GM18861 (cell line): Measurements from ENCODE around the gene NPTXR.
"Not testable (repeated sequence)": the region's sequence is repeated elsewhere in the genome, so short reads cannot be mapped to it uniquely, and the experiment has no call there.

ENCODE experiments used
- ATAC-seq: cut with Tn5 transposase; IDR thresholded peaks from one replicate; pipeline ENCODE4 v1.9.1; 2021; ENCODE audit not compliant: unreplicated experiment

NPTXR gene

GRCh38 chr22:38832005-38832978, 11.5 kb downstream of the NPTXR start:
- ATAC-seq: no peak

GRCh38 chr22:38831166-38831945, 12.5 kb downstream of the NPTXR start:
- no peak for ATAC-seq

- ATAC-seq: no peak
Measured at GRCh38 chr22:38830845-38831108, 13.1 kb downstream of the NPTXR start.

DNA sequence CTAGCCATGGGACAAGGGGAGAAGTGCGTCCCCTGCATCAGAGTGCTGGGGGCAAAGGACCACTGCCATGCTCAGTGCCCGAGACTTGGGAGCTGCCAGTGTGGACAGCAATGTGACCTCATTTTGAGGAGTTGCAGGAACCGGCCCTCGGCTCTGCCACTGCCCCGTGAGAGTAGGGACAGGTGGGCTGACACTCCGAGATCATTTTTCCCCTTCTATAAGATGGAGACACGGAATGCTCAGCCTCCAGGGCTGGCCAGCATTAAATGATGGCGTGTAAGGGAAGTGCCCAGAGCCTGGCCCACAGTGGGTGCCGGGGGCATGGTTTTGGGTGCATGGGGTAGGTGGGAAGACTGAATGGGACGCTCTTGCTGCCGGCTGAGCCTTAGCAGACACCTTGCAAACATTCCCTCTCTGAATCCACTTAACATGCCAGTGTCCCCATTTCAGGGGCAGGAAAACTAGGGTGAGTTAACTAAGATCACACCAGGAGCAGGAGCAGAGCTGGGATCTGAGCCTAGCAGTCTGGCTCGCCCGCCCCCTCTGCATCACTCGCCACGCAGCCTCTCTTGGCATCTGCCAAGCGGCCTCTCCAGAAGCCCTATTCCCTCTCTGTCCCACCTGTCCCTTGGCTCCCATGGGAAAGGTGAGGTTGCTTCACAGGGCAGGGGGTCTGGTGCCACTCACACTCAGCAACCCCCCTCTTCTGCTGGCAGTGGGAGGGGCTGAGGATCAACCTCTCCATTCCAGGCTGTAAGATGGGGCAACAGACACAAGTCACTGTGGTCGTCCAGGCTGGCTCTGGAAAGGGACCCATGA, 13.6 kb downstream of the NPTXR start:
- no peak for ATAC-seq

GRCh38 chr22:38829485-38829884, 14.3 kb downstream of the NPTXR start:
- no peak for ATAC-seq

GRCh38 chr22:38828616-38829205, 15.1 kb downstream of the NPTXR start:
- ATAC-seq: no peak

- ATAC-seq: no peak
Measured at GRCh38 chr22:38828191-38828590, 15.6 kb downstream of the NPTXR start.

- ATAC-seq: no peak
Measured at GRCh38 chr22:38827510-38827909, 16.3 kb downstream of the NPTXR start.

- no peak for ATAC-seq
Measured at GRCh38 chr22:38826801-38827200, 17.0 kb downstream of the NPTXR start.

DNA sequence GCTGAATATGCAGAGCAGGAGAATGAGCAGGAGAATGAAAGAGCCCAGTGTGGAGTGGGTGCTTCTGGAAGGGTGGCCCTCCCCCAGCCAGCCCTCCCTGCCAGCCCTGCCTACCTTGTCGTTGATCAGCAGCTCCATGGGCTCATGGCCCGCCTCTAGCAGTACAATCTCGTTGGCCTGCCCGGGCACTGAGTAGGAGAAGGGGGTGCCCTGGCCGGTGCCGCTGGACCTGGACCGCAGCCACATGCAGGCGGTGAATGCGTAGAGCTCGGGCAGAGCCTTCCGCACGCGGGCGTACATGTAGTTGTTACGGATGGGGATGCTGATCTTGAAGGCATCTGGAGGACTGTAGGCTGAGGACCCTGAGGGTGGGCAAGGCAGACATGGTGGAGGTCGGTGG, 17.4 kb downstream of the NPTXR start:
- no peak for ATAC-seq

- no peak for ATAC-seq
Measured at GRCh38 chr22:38824585-38824984, 19.2 kb downstream of the NPTXR start.

DNA sequence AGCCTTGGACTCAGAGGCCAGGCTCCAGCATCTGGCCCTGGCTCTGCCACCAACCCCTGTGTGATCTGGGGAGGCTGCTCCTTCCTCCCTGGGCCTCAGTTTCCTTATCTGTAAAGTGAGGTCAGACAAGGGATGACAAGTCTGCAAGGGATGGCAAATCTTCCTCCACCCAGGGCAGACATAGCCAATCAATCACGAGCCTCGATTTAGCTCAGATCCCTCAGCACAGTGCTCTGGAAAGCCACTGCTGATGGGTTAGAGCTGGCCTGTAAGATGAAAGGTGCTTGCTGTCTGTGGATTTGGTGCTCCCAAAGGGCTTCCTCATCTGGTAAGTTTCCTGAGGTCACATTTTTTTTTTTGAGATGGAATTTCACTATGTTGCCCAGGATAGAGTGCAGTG, 20.2 kb downstream of the NPTXR start:
- ATAC-seq: no peak

DNA sequence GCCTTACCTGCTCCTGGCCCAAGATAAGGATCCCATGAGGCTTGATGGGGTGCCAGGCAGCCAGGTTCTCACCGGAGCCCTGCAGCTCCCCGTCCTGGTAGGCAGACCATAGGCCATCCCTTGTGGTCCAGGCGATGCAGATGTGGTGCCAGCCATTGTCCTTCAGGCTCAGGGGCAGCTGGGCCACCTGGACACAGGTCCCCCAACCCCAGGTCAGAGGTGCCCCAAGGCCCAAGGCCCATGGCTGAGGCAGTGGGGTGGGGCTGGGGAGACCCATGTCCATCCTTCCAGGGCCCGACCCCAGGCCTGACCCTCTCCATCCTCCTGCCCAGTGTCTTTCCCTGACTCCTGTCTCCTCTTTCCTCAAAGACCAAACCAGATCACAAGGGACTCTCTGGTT, 20.8 kb downstream of the NPTXR start:
- ATAC-seq: no peak

- no peak for ATAC-seq
Measured at GRCh38 chr22:38820020-38820419, 23.8 kb downstream of the NPTXR start.

DNA sequence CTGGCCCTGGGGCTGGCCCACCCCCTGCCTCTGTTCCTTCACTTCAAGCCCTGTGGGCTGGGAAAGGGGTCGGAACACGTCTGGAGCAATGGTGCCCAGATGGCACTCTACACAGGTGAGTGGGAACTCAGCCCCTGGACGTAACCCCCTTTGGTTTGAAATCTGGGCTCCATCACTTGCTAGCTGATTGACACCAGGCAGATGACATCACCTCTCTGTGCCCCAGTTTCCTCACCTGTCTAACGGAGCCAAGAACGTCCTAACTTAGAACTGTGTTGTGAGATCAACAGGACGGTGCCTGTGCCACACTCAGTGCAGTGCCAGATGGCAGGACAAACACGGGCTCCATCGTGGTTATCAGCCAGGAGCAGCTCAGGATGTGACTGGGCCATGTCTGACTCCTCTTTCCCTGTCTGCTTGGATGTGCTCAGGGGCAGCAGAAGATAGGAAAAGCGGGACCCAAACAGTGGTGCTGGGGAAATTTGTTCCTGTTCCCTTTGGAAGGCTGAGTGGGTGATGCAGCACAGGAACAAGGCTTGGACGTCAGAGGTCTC, 24.4 kb downstream of the NPTXR start:
- ATAC-seq: no peak

GRCh38 chr22:38817196-38817595, 26.6 kb downstream of the NPTXR start:
- ATAC-seq: no peak

- no peak for ATAC-seq
Measured at GRCh38 chr22:38815842-38816241, 28.0 kb downstream of the NPTXR start.

- ATAC-seq: no peak
Measured at GRCh38 chr22:38811241-38811640, 32.6 kb downstream of the NPTXR start.

DNA sequence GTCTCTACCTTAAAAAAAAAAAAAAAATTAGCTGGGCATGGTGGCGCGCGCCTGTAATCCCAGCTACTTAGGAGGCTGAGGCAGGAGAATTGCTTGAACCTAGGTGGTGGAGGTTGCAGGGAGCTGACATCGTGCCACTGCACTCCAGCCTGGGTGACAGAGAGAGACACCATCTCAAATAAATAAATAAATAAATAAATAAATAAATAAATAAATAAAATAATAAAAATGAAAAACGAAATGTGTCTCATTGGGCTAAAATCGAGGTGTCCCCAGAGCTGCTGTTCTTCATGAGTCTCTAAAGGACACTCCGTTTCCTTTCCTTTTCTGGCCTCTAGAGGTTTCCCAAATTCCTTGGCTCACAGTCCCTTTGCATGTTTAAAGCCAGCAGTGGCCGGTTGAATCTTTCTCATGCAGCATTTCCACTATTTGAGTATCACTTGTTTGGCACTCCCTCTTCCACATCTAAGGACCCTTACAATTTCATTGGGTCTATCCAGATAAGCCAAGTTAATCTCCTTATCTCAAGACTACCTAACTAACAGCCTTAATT, 38.7 kb downstream of the NPTXR start:
- not testable (repeated sequence) for ATAC-seq

DNA sequence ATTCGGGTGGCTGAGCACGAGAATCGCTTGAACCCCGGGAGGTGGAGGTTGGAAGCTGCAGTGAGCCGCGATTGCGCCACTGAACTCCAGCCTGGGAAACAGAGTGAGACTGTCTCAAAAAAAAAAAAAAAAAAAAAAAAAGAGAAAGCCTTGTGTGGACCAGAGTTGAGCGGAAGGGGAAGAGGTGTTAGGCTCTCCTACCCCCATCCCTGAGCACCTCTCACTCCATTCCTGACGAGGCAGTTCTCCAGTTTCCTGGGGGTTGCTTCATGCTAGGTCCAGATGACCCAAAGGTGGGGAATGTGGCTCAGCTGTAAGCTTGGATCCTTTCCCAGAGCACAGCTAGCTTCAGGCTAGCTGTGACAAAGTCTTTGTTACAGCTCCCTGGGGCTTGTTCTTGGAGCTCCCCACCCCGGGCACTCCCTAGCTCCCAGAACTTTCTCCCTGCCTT, 41.1 kb downstream of the NPTXR start:
- ATAC-seq: no peak
